Uterus (tissue), 4 donors: ENCODE measurements around the gene RPS15. TPM values are rescaled to one million over a fixed set of nuclear protein-coding genes. Genes with fewer than 3 reads are reported as not detected.

ENCODE experiments used
- DNase-seq, 2 donors: peaks; one replicate each; pipeline ENCODE4 v3.0.0-alpha.2; 2019 to 2020
- H3K27ac ChIP-seq, 2 donors: fragments of 200-600 bp; sonication (generic); 1 replicate in 1 of 2; 2 replicates in 1 of 2; pipeline ENCODE4 v1.5.1; 2016 to 2018
- H3K27me3 ChIP-seq, 2 donors: fragments of 200-600 bp; sonication (generic); one replicate each; pipeline ENCODE4 v1.5.1; 2018 to 2019; ENCODE audit warnings: control low read depth in 1 of 2
- H3K36me3 ChIP-seq, 2 donors: fragments of 200-600 bp; sonication (generic); one replicate each; pipeline ENCODE4 v1.5.1; 2019; ENCODE audit warnings: control low read depth in 1 of 2
- H3K4me1 ChIP-seq, 2 donors: fragments of 200-600 bp; sonication (generic); one replicate each; pipeline ENCODE4 v1.5.1; 2018 to 2019; ENCODE audit warnings: control low read depth in 1 of 2
- H3K4me3 ChIP-seq, 2 donors: fragments of 200-600 bp; sonication (generic); 1 replicate in 1 of 2; 2 replicates in 1 of 2; pipeline ENCODE4 v1.5.1; 2018 to 2019; ENCODE audit warnings: mild to moderate bottlenecking in 1 of 2
- H3K9me3 ChIP-seq, 2 donors: fragments of 200-600 bp; sonication (generic); one replicate each; pipeline ENCODE4 v1.5.1; 2019; ENCODE audit warnings: control low read depth in 1 of 2
- CTCF ChIP-seq, 4 experiments: fragments of 200-600 bp in 2 of 4; fragments of 450-650 bp in 2 of 4; sonication (generic) in 2 of 4; IDR thresholded peaks; one replicate each; pipeline ENCODE4 v1.5.1; 2016 to 2019; ENCODE audit warnings: antibody characterized with exemption in 4 of 4, mild to moderate bottlenecking in 2 of 4, moderate library complexity in 1 of 4
- POLR2A ChIP-seq, 2 donors: fragments of 450-650 bp; IDR thresholded peaks; one replicate each; pipeline ENCODE4 v1.6.1; 2016; ENCODE audit warnings: antibody characterized with exemption in 2 of 2, mild to moderate bottlenecking in 1 of 2, moderate library complexity in 1 of 2
- intact Hi-C: fragments of 100-400 bp; cut with DNase I; formaldehyde crosslinking; loops from one replicate; pipeline ENCODE4 v1.15.1; 2023; ENCODE audit warnings: low total_unique reads
- total RNA-seq, 4 donors: library from RNA; depleted of rRNA in 3 of 4; stranded (reverse); fragments of >200 nt in 3 of 4; gene quantifications; one replicate each; pipeline versions ENCODE4 v1.1.0 to v1.2.4, GENCODE V29; 2014 to 2023
- donor health status: DM: yes; HTN: yes; CAD: no.

The RPS15 gene
- total RNA-seq, 4 donors from 2014 or later, result 648 to 5,728 (median 1,854) TPM

GRCh38 chr19:1466018-1466460, 27.8 kb downstream of the RPS15 start:
- intact Hi-C loops, result no loop called here
- H3K36me3 ChIP-seq, result no peaks in the 10 kb centered on the region
- H3K27me3 ChIP-seq, result peaks cover 21 to 36% of the 10 kb centered on the region in 2 donors
- DNase-seq, result no peak
- TF ChIP-seq CTCF (IDR thresholded peaks at IDR 0.05), result no peak
- TF ChIP-seq POLR2A (IDR thresholded peaks at IDR 0.05), result no peak
- H3K9me3 ChIP-seq, result no peaks in the 10 kb centered on the region
- H3K27ac ChIP-seq, result no peak overlapping the region
- H3K4me3 ChIP-seq, result no peak overlapping the region
- H3K4me1 ChIP-seq, result peaks cover 10 to 48% of the 10 kb centered on the region in 2 donors

DNA sequence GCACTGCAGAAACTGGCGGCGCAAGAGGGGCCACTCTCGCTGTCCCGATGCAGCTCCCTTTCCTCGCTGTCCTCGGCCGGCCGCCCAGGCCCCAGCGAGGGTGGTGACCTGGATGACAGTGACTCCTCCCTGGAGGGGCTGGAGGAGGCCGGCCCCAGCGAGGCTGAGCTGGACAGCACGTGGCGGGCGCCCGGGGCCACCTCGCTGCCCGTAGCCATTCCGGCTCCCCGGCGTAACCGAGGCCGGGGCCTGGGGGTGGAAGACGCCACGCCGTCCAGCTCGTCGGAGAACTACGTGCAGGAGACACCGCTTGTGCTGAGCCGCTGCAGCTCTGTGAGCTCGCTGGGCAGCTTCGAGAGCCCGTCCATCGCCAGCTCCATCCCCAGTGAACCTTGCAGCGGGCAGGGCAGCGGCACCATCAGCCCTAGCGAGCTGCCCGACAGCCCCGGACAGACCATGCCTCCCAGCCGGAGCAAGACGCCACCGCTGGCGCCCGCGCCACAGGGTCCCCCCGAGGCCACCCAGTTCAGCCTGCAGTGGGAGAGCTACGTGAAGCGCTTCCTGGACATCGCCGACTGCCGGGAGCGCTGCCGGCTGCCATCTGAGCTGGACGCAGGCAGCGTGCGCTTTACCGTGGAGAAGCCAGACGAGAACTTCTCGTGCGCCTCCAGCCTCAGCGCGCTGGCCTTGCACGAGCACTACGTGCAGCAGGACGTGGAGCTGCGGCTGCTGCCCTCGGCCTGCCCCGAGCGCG, 28.4 kb downstream of the RPS15 start:
- no peaks in the 10 kb centered on the region for H3K36me3 ChIP-seq
- H3K27me3 ChIP-seq, result peaks cover 24 to 40% of the 10 kb centered on the region in 2 donors
- H3K4me3 ChIP-seq, result no peak overlapping the region
- H3K4me1 ChIP-seq, result peaks cover 12 to 53% of the 10 kb centered on the region in 2 donors
- intact Hi-C loops, result no loop called here
- TF ChIP-seq CTCF (IDR thresholded peaks at IDR 0.05), result no peak
- no peak for TF ChIP-seq POLR2A (IDR thresholded peaks at IDR 0.05)
- no peak overlapping the region for H3K27ac ChIP-seq
- DNase-seq, result no peak
- no peaks in the 10 kb centered on the region for H3K9me3 ChIP-seq

DNA sequence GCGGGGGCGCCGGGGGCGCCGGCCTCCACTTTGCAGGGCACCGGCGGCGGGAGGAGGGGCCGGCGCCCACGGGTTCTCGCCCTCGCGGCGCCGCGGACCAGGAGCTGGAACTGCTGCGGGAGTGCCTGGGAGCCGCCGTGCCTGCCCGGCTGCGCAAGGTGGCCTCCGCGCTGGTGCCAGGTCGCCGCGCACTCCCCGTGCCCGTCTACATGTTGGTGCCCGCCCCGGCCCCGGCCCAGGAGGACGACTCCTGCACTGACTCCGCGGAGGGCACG, 29.0 kb downstream of the RPS15 start:
- DNase-seq, result no peak
- no peak overlapping the region for H3K4me3 ChIP-seq
- peaks cover 12 to 53% of the 10 kb centered on the region in 2 donors for H3K4me1 ChIP-seq
- H3K27ac ChIP-seq, result no peak overlapping the region
- TF ChIP-seq CTCF (IDR thresholded peaks at IDR 0.05) (no peak), POLR2A (IDR thresholded peaks at IDR 0.05) (no peak)
- intact Hi-C loops, result no loop called here
- peaks cover 28 to 40% of the 10 kb centered on the region in 2 donors for H3K27me3 ChIP-seq
- no peaks in the 10 kb centered on the region for H3K9me3 ChIP-seq
- no peaks in the 10 kb centered on the region for H3K36me3 ChIP-seq

DNA sequence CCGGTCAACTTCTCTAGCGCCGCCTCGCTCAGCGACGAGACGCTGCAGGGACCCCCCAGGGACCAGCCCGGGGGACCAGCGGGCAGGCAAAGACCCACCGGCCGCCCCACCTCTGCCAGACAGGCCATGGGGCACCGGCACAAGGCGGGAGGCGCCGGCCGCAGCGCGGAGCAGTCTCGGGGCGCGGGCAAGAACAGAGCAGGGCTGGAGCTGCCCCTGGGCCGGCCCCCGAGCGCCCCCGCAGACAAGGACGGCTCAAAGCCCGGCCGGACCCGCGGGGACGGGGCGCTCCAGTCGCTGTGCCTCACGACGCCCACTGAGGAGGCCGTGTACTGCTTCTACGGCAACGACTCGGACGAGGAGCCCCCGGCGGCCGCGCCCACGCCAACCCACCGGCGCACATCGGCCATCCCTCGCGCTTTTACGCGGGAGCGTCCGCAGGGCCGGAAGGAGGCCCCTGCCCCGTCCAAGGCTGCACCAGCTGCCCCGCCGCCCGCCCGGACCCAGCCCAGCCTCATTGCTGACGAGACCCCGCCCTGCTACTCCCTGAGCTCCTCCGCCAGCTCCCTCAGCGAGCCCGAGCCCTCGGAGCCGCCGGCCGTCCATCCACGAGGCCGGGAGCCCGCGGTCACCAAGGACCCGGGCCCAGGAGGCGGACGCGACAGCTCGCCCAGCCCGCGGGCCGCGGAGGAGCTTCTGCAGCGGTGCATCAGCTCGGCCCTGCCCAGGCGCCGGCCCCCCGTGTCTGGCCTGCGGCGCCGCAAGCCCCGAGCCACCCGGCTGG, 29.5 kb downstream of the RPS15 start:
- Histone ChIP-seq H3K4me1 (peaks cover 12 to 53% of the 10 kb centered on the region in 2 donors), H3K27me3 (peaks cover 32 to 40% of the 10 kb centered on the region in 2 donors), H3K4me3 (no peak overlapping the region), H3K9me3 (no peaks in the 10 kb centered on the region), H3K27ac (no peak overlapping the region), H3K36me3 (no peaks in the 10 kb centered on the region)
- TF ChIP-seq CTCF (IDR thresholded peaks at IDR 0.05), result no peak
- no peak for TF ChIP-seq POLR2A (IDR thresholded peaks at IDR 0.05)
- intact Hi-C loops, result no loop called here
- no peak for DNase-seq

DNA sequence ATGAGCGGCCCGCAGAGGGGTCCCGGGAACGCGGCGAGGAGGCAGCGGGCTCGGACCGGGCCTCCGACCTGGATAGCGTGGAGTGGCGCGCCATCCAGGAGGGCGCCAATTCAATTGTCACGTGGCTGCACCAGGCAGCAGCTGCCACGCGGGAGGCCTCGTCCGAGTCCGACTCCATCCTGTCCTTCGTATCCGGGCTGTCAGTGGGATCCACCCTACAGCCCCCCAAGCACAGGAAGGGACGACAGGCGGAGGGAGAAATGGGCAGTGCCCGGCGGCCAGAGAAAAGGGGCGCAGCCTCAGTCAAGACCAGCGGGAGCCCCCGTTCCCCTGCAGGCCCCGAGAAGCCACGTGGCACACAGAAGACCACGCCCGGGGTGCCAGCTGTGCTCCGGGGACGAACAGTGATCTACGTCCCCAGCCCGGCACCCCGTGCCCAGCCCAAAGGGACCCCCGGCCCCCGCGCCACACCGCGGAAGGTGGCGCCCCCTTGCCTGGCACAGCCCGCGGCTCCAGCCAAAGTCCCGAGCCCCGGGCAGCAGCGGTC, 30.2 kb downstream of the RPS15 start:
- Histone ChIP-seq H3K9me3 (no peaks in the 10 kb centered on the region), H3K27ac (no peak overlapping the region), H3K27me3 (peaks cover 32 to 43% of the 10 kb centered on the region in 2 donors), H3K4me3 (no peak overlapping the region), H3K36me3 (no peaks in the 10 kb centered on the region), H3K4me1 (peaks cover 12 to 53% of the 10 kb centered on the region in 2 donors)
- no peak for DNase-seq
- TF ChIP-seq POLR2A (IDR thresholded peaks at IDR 0.05) (no peak), CTCF (IDR thresholded peaks at IDR 0.05) (no peak)
- intact Hi-C loops, result no loop called here
